ENCODE data around the gene HAPSTR1. TPM values are rescaled to one million over a fixed set of nuclear protein-coding genes. Genes with fewer than 3 reads are reported as not detected.
A peak's percentile ranks its signal among the peaks of the same experiment; 100 is the strongest.

HAPSTR1 gene
- total RNA-seq, 4 donors from 2014 or later = 44.8 to 71.7 (median 57.6) TPM

DNA sequence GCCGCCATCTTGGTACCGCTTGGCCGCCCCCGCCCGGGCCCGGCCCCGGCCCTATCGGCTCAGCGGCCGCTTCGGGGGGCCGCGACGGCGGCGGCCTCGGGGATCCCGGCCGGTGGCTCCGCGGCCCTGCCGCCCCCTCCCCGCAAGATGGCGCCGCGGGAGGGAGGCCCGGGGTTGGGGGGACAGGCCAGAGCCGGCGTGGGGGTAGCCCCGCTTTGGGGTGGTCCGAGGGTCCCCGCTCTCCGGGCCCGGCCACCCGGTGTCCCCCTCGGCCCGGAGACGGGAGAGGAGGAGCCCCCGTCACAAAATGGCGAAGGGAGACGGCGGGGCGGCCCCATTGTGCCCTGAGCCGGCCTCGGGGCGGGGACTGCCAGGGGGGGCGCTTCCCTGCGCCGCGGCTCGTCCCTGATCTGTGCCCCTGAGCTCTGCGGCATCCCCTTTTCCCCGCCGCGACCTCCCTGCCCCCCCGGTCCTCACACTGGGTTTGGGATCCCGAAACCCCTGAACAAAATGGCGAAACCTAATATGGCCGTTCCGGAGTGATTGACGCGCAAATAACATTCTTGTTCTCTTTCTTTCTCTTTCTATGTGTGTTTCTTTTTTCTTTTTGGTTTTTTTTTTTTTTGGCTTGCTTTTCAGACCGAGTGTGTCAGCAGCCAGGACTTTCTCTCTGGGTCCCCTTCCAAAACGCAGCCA is 986 bp downstream of the HAPSTR1 start:
- ATAC-seq (ENCODE audit: low FRiP score) = peak; percentile 1
- no peak for DNase-seq (ENCODE audit: low spot score)
- TF ChIP-seq, protein P1, sequence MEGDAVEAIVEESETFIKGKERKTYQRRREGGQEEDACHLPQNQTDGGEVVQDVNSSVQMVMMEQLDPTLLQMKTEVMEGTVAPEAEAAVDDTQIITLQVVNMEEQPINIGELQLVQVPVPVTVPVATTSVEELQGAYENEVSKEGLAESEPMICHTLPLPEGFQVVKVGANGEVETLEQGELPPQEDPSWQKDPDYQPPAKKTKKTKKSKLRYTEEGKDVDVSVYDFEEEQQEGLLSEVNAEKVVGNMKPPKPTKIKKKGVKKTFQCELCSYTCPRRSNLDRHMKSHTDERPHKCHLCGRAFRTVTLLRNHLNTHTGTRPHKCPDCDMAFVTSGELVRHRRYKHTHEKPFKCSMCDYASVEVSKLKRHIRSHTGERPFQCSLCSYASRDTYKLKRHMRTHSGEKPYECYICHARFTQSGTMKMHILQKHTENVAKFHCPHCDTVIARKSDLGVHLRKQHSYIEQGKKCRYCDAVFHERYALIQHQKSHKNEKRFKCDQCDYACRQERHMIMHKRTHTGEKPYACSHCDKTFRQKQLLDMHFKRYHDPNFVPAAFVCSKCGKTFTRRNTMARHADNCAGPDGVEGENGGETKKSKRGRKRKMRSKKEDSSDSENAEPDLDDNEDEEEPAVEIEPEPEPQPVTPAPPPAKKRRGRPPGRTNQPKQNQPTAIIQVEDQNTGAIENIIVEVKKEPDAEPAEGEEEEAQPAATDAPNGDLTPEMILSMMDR (IDR thresholded peaks at IDR 0.05) = no peak

DNA sequence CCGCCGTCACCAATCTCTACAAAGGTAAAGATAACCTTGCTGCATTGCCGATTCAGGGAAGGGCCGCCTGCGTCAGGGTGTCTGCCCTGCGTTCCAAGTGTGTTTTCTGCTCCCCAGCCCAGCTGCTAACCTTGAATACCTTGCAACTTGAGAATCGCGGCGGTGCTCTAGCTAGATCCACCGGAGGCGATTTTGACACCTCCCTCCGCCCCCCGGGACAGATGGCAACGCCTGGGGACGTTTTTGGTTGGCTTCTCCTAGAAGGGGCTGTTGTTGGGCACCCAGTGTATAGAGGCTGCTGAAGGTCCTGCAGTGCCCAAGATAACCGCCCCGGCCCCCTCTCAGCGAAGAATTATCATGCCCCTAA is 1.5 kb downstream of the HAPSTR1 start:
- TF ChIP-seq, protein P1 (IDR thresholded peaks at IDR 0.05) = no peak
- ATAC-seq (ENCODE audit: low FRiP score) (no peak), DNase-seq (ENCODE audit: low spot score) (no peak)

DNA sequence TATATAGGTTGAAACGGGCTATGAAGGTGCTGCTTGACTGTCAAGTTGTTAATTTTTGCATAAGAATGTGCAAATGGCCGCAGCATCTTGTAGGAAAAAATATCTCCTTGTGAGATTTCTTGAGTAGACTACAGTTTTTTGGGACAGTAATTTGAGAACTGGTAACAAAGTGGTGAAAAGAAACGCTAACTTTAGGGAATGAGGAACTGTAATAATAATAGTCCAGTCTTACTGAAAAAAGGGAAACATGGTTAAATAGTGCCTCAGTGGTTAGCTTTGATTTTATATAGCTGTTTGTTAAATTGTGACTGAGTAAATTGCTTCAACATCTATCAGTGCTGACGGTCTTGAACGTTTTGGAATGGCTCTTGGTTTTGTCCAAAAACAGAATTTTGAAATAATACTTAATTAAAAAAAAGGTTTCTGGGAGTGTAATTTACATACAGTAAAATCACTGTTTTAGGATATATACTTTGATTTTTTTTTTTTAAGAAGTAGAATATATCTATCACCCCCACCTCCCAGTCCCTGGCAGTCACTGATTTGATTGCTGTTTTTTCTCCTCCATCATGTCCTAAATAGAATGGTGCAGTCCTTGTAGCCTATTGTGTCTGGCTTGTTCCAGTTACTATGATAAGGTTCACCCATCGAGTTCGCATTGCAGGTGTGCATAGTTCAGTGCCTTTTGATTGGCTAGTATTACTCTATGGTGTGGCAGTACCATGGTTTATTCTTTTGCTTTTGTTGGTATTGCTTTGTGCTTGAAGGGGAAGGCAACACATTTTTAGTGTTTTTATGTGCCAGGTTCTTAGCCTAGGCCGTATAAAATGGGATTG is 2.8 kb downstream of the HAPSTR1 start:
- TF ChIP-seq, protein P1 (IDR thresholded peaks at IDR 0.05) = no peak
- ATAC-seq (ENCODE audit: low FRiP score) (no peak), DNase-seq (ENCODE audit: low spot score) (no peak)

DNA sequence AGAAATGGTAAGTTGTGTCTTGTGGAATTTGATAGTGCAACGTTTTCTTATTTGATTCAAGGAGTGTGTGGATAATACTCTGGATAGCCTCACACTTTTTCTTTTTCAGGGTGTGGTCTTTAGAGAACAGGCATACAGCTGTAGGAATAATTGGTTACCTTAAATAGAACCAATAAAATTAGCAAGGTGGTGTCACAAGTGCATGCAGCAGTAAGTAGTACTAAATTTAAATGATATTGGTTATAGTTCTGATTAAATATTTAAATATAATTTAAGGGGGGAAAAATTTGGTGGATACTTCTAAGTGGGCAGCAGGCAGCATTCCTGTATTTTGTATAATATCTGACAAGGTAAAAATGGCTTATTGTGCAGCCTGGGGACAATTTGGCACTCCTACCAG is 3.7 kb downstream of the HAPSTR1 start:
- ATAC-seq (ENCODE audit: low FRiP score) = no peak
- TF ChIP-seq, protein P1 (IDR thresholded peaks at IDR 0.05) = no peak
- DNase-seq (ENCODE audit: low spot score) = no peak

DNA sequence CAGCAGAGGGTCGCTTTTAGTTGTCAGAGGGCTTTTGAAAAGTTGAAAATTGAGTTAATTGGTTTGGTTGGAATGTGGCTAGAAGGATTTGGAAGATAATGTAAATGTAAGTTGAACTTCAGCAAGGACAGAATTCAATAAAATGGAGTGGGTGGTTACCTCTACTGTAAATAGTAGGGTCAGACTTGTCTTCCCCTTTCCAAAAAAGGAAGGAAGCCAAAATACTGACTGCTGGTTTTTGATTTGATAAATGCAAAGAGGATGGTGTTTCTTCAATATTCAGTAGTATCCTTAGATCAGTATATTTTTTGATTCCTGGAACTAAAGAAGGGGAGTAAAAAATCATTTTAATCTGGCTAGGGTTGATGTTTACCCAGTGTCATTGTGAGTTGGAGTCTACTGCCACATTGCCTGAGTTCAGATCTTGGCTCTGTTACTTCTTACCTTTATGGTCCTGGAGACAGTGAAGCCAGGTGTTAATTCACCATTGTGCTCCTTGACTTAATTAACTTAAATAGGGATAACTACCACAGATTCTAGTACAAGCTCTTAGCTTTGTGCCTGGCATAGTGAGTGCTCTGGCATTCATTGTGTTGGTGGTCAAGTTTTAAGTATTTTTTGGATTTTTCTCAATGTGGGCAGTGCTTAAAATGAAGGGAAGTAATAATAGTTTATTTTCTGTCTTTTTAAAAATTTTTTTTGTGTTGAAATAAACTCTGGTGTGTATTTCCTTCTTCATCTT is 4.4 kb downstream of the HAPSTR1 start:
- DNase-seq (ENCODE audit: low spot score) (no peak), ATAC-seq (ENCODE audit: low FRiP score) (no peak)
- TF ChIP-seq, protein P1 (IDR thresholded peaks at IDR 0.05) = no peak

DNA sequence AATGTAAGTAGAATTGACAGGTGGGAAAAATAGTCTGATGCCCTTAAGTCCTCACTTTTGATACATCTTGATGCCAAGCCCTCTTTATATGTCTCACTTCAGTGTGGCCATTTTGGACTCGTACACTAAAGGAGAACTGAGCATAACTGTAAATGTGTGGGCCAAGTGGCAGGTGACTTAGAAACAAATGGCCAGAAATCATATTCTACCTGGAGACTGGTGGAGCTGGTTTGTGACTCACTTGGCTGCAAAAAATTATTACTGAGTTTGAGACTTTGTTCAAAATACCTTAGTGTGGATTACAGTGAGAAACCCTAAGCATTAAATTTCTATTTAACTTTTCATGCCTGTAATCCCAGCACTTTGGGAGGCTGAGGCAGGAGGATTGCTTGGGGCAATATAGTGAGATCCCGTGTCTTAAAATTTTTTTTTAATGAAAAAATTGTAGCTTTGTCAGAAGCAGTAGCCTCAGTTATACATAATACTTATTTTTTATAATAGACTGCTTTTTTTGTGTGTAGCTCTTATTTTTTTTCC is 5.0 kb downstream of the HAPSTR1 start:
- ATAC-seq (ENCODE audit: low FRiP score) = no peak
- no peak for DNase-seq (ENCODE audit: low spot score)
- TF ChIP-seq, protein P1 (IDR thresholded peaks at IDR 0.05) = no peak
